GM12878 (cell line): ENCODE measurements around the gene KERA. TPM values are rescaled to one million over a fixed set of nuclear protein-coding genes. Genes with fewer than 3 reads are reported as not detected.

Experiments
- ATAC-seq: fragments of 200-7000 bp; cut with Tn5 transposase; 3 replicates; pipeline ENCODE4 v1.9.1; 2020; ENCODE audit warnings: mild to moderate bottlenecking, moderate library complexity
- BruUV-seq: library from RNA; stranded (reverse); fragments of 400-500 nt; replicated peaks from 2 replicates; lab custom pipeline; 2021; lab: Mats Ljungman, UMichigan
- CTCF ChIA-PET: fragments of 300-600 bp; sonication (Branson Sonifier 250); formaldehyde crosslinking; extraction: SDS; loops from one replicate; lab custom pipeline; 2021; ENCODE audit warnings: inconsistent platforms; lab: Yijun Ruan, JAX
- POLR2A ChIA-PET: fragments of 350-600 bp; formaldehyde crosslinking; extraction: SDS; loops from one replicate; lab custom pipeline; 2021; ENCODE audit warnings: inconsistent platforms; lab: Charles Lee
- RAD21 ChIA-PET: fragments of 300-600 bp; sonication (Branson Sonifier 250); formaldehyde crosslinking; loops from one replicate; lab custom pipeline; 2023; ENCODE audit warnings: antibody characterized with exemption; ENCODE audit not compliant: unreplicated experiment; lab: Charles Lee
- SMC1A ChIA-PET: fragments of 300-600 bp; sonication (Branson Sonifier 250); formaldehyde crosslinking; loops from one replicate; lab custom pipeline; 2023; ENCODE audit not compliant: unreplicated experiment, uncharacterized antibody; lab: Charles Lee
- DNase-seq: peaks from one replicate; pipeline ENCODE4 v3.0.0-alpha.2; 2011; ENCODE audit warnings: low read depth, low spot score
- FAIRE-seq: peaks from 3 replicates; lab custom pipeline; 2011; peaks lifted over from hg19 to GRCh38; lab: Jason Lieb, UNC
- H2AFZ ChIP-seq: 2 replicates; pipeline ENCODE4 v1.6.0; 2011; ENCODE audit warnings: low read depth, low read length, control low read depth; ENCODE audit not compliant: control insufficient read depth
- H3K27ac ChIP-seq: 2 replicates; pipeline ENCODE4 v1.5.1; 2011; ENCODE audit warnings: control low read depth; ENCODE audit not compliant: control insufficient read depth, insufficient read depth
- H3K27me3 ChIP-seq, 2 experiments: replicated peaks in 1 of 2; 2 replicates each; pipeline versions ENCODE4 v1.6.0 to v1.6.1; 2011; ENCODE audit warnings: low read length in 1 of 2; ENCODE audit not compliant: control insufficient read depth in 2 of 2, insufficient read depth in 2 of 2
- H3K36me3 ChIP-seq, 2 experiments: 2 replicates each; pipeline ENCODE4 v1.5.1; 2011; ENCODE audit warnings: low read length in 1 of 2; ENCODE audit not compliant: control insufficient read depth in 2 of 2, insufficient read depth in 2 of 2
- H3K4me1 ChIP-seq: 2 replicates; pipeline ENCODE4 v1.6.1; 2011; ENCODE audit warnings: mild to moderate bottlenecking, low read length, moderate library complexity, mixed read lengths; ENCODE audit not compliant: control insufficient read depth, insufficient read depth
- H3K4me2 ChIP-seq: 2 replicates; pipeline ENCODE4 v1.6.0; 2011; ENCODE audit warnings: control low read depth; ENCODE audit not compliant: control insufficient read depth, insufficient read depth
- H3K4me3 ChIP-seq: fragments of 200-600 bp; sonication (generic); 2 replicates; pipeline ENCODE4 v1.5.1; 2016
- H3K79me2 ChIP-seq: 2 replicates; pipeline ENCODE4 v1.6.0; 2011; ENCODE audit warnings: low read length; ENCODE audit not compliant: control insufficient read depth, insufficient read depth
- H3K9ac ChIP-seq: 2 replicates; pipeline ENCODE4 v1.8.0; 2011; ENCODE audit warnings: low read length, control low read depth, mixed read lengths; ENCODE audit not compliant: control insufficient read depth, insufficient read depth
- H3K9me3 ChIP-seq: replicated peaks from 3 replicates; pipeline ENCODE4 v1.5.1; 2011; ENCODE audit warnings: mild to moderate bottlenecking, low read length; ENCODE audit not compliant: control insufficient read depth, insufficient read depth
- H4K20me1 ChIP-seq: 2 replicates; pipeline ENCODE4 v1.6.0; 2011; ENCODE audit not compliant: control insufficient read depth, insufficient read depth
- BCLAF1 ChIP-seq: fragments of 450-650 bp; IDR thresholded peaks from 2 replicates; pipeline ENCODE4 v1.6.1; 2017; ENCODE audit warnings: antibody characterized with exemption, mild to moderate bottlenecking, moderate library complexity
- DPF2 ChIP-seq: fragments of 450-650 bp; IDR thresholded peaks from 2 replicates; pipeline ENCODE4 v1.6.1; 2017; ENCODE audit warnings: mild to moderate bottlenecking
- FOXM1 ChIP-seq: IDR thresholded peaks from 2 replicates; pipeline ENCODE4 v1.6.1; 2012; ENCODE audit warnings: low read depth, mild to moderate bottlenecking, inconsistent platforms, low read length, moderate library complexity
- IKZF1 ChIP-seq: fragments of 450-650 bp; conservative IDR thresholded peaks from 2 replicates; pipeline ENCODE4 v1.6.1; 2017; ENCODE audit warnings: antibody characterized with exemption, mild to moderate bottlenecking
- KAT2A ChIP-seq: conservative IDR thresholded peaks from 2 replicates; pipeline ENCODE4 v1.6.1; 2011; ENCODE audit warnings: low read depth, low read length; ENCODE audit not compliant: control insufficient read depth
- KDM1A ChIP-seq: fragments of 200-600 bp; sonication (generic); IDR thresholded peaks from 2 replicates; pipeline ENCODE4 v1.6.1; 2016; ENCODE audit warnings: borderline replicate concordance
- MAX ChIP-seq: IDR thresholded peaks from 2 replicates; pipeline ENCODE4 v1.6.1; 2012; ENCODE audit warnings: low read depth, low read length, improper control_type of control experiment
- MTA3 ChIP-seq: IDR thresholded peaks from 2 replicates; pipeline ENCODE4 v1.6.1; 2012; ENCODE audit warnings: low read length, inconsistent platforms, borderline replicate concordance
- NFYA ChIP-seq: IDR thresholded peaks from 2 replicates; pipeline ENCODE4 v1.6.1; 2011; ENCODE audit warnings: low read depth, mild to moderate bottlenecking, low read length, improper control_type of control experiment, borderline replicate concordance
- NRF1 ChIP-seq: conservative IDR thresholded peaks from 2 replicates; pipeline ENCODE4 v1.6.1; 2011; ENCODE audit warnings: mild to moderate bottlenecking, low read depth, low read length, improper control_type of control experiment
- PAX8 ChIP-seq: fragments of 450-650 bp; IDR thresholded peaks from 2 replicates; pipeline ENCODE4 v1.6.1; 2017; ENCODE audit warnings: mild to moderate bottlenecking, moderate library complexity
- PML ChIP-seq: IDR thresholded peaks from 2 replicates; pipeline ENCODE4 v1.6.1; 2012; ENCODE audit warnings: low read length, inconsistent platforms
- POLR2AphosphoS2 ChIP-seq: IDR thresholded peaks from 2 replicates; pipeline ENCODE4 v1.6.1; 2011; ENCODE audit warnings: low read depth, mild to moderate bottlenecking, low read length, improper control_type of control experiment, moderate library complexity
- RAD51 ChIP-seq: fragments of 450-650 bp; IDR thresholded peaks from 2 replicates; pipeline ENCODE4 v1.6.1; 2016; ENCODE audit warnings: moderate library complexity, mild to moderate bottlenecking, inconsistent platforms
- RUNX3 ChIP-seq: IDR thresholded peaks from 2 replicates; pipeline ENCODE4 v1.6.1; 2012; ENCODE audit warnings: low read length, inconsistent platforms
- SIN3A ChIP-seq: IDR thresholded peaks from 2 replicates; pipeline ENCODE4 v1.6.1; 2012; ENCODE audit warnings: low read depth, low read length, improper control_type of control experiment
- ZZZ3 ChIP-seq: IDR thresholded peaks from 2 replicates; pipeline ENCODE4 v1.6.1; 2011; ENCODE audit warnings: low read depth; ENCODE audit not compliant: control insufficient read depth, insufficient read length
- WGBS: methylation state at CpG from one replicate; pipeline ENCODE4 v1.1.6; 2016; ENCODE audit warnings: low lambda C conversion rate; ENCODE audit not compliant: insufficient replicate concordance, insufficient coverage; ENCODE audit errors: missing lambda C conversion rate; 5-methylcytosine and 5-hydroxymethylcytosine counted together
- in situ Hi-C: fragments of 300-500 bp; cut with MboI; formaldehyde crosslinking; loops from 9 replicates; pipeline ENCODE4 v1.14.3; 2018; ENCODE audit warnings: mixed read lengths
- intact Hi-C: fragments of 100-400 bp; cut with micrococcal nuclease; formaldehyde crosslinking; loops from one replicate; pipeline ENCODE4 v1.14.2; 2022; ENCODE audit not compliant: unreplicated experiment
- polyA plus RNA-seq, 11 experiments: library from polyadenylated mRNA; depleted of rRNA in 4 of 11; unstranded in 6 of 11; stranded (reverse) in 5 of 11; fragments of >200 nt; fragmentation: Nextera tagmentation in 4 of 11; fragmentation: Illumina TruSeq in 1 of 11; extraction: Ambion mirVana in 4 of 11; extraction: Trizol in 1 of 11; gene quantifications; 1 replicate in 1 of 11; 2 replicates in 10 of 11; pipeline versions ENCODE4 v1.2.1 to v1.2.3, GENCODE V29; 2011 to 2016; ENCODE audit warnings: inconsistent platforms in 2 of 11, missing spikeins in 2 of 11, low read depth in 1 of 11
- total RNA-seq, 4 experiments: library from RNA; depleted of rRNA in 3 of 4; stranded (reverse); fragments of >200 nt in 3 of 4; fragmentation: Illumina TruSeq in 1 of 4; extraction: Trizol in 1 of 4; gene quantifications; 2 replicates each; pipeline versions ENCODE4 v1.2.1 to v1.2.3, GENCODE V29; 2013 to 2021
- TF ChIP-seq, protein P1 (sequence below): fragments of 450-650 bp; IDR thresholded peaks from 2 replicates; pipeline ENCODE4 v1.6.1; 2017; ENCODE audit warnings: mild to moderate bottlenecking
- TF ChIP-seq, protein P2 (sequence below): fragments of 450-650 bp; IDR thresholded peaks from 2 replicates; pipeline ENCODE4 v1.6.1; 2017; ENCODE audit warnings: low read depth, mild to moderate bottlenecking, moderate library complexity

Gene KERA
- total and polyA plus RNA-seq, 10 of the 15 experiments (the other 5 are each of a cell fraction or from before 2014, with no cell fraction given), result not detected

DNA sequence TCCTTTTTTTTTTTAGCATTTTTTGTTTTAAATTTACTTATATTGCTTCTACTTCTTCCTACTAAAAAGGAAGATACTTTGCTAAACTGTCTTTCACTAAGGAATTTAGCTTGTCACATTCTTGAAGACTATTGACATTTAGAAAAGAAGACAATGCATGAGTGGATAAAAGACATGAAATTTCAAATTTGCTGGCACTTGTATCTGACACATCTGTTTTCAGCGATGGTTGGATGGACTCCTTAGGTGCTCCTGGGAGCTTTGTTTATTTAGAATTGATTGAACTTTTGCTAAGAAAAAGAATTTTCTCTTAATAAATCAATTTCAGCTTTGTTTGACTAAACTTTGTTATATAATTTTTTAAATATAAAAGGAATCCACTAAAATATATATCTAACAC lies 3.3 kb upstream of the KERA start:
- Histone ChIP-seq H3K9ac (no peak overlapping the region), H3K36me3 (no peaks in the 10 kb centered on the region), H3K4me2 (no peak overlapping the region), H3K4me1 (no peaks in the 10 kb centered on the region), H3K9me3 (no peaks in the 10 kb centered on the region), H3K27me3 (no peaks in the 10 kb centered on the region), H3K4me3 (no peak overlapping the region), H4K20me1 (no peaks in the 10 kb centered on the region), H2AFZ (no peak overlapping the region), H3K27ac (no peak overlapping the region), H3K79me2 (no peaks in the 10 kb centered on the region)
- 64% methylated on average over 1 of the region's 1 CpG for WGBS
- ChIA-PET RAD21 (interaction anchor here (0.6 kb wide), 1 partner anchor 653 kb away, joined by 3 read pairs; no protein-coding TSS in a partner anchor), SMC1A (interaction anchor here (0.9 kb wide), 1 partner anchor 48 kb away, joined by 3 read pairs; no protein-coding TSS in a partner anchor), CTCF (interaction anchor here (1.4 kb wide), 1 partner anchor 50 kb away, joined by 3 read pairs; the partner anchor contains the start of gene LUM), POLR2A (no interaction called here)
- no peak for FAIRE-seq
- BruUV-seq, result no TSS peak
- in situ Hi-C loops (no loop called here), intact Hi-C loops (no loop called here)
- TF ChIP-seq MTA3, result no peak
- no peak for TF ChIP-seq RAD51
- TF ChIP-seq, protein P1, sequence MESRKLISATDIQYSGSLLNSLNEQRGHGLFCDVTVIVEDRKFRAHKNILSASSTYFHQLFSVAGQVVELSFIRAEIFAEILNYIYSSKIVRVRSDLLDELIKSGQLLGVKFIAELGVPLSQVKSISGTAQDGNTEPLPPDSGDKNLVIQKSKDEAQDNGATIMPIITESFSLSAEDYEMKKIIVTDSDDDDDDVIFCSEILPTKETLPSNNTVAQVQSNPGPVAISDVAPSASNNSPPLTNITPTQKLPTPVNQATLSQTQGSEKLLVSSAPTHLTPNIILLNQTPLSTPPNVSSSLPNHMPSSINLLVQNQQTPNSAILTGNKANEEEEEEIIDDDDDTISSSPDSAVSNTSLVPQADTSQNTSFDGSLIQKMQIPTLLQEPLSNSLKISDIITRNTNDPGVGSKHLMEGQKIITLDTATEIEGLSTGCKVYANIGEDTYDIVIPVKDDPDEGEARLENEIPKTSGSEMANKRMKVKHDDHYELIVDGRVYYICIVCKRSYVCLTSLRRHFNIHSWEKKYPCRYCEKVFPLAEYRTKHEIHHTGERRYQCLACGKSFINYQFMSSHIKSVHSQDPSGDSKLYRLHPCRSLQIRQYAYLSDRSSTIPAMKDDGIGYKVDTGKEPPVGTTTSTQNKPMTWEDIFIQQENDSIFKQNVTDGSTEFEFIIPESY, result no peak
- TF ChIP-seq RUNX3, result no peak
- no peak for TF ChIP-seq POLR2AphosphoS2
- TF ChIP-seq, protein P2, sequence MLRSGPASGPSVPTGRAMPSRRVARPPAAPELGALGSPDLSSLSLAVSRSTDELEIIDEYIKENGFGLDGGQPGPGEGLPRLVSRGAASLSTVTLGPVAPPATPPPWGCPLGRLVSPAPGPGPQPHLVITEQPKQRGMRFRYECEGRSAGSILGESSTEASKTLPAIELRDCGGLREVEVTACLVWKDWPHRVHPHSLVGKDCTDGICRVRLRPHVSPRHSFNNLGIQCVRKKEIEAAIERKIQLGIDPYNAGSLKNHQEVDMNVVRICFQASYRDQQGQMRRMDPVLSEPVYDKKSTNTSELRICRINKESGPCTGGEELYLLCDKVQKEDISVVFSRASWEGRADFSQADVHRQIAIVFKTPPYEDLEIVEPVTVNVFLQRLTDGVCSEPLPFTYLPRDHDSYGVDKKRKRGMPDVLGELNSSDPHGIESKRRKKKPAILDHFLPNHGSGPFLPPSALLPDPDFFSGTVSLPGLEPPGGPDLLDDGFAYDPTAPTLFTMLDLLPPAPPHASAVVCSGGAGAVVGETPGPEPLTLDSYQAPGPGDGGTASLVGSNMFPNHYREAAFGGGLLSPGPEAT, result no peak
- no peak for TF ChIP-seq NFYA
- no peak for TF ChIP-seq NRF1
- no peak for TF ChIP-seq MAX
- no peak for TF ChIP-seq IKZF1
- no peak for TF ChIP-seq ZZZ3
- no peak for TF ChIP-seq PAX8
- TF ChIP-seq SIN3A, result no peak
- TF ChIP-seq DPF2, result no peak
- TF ChIP-seq PML, result no peak
- TF ChIP-seq KDM1A, result no peak
- TF ChIP-seq KAT2A, result no peak
- no peak for TF ChIP-seq BCLAF1
- TF ChIP-seq FOXM1, result no peak
- no peak for DNase-seq
- ATAC-seq, result no peak
